OCI-LY7 (cell line): ENCODE measurements around the gene SSBP2.

Source experiments
- EZH2phosphoT487 ChIP-seq: fragments of 200-600 bp; sonication (generic); IDR thresholded peaks from 2 replicates; pipeline ENCODE4 v1.6.1; 2018; ENCODE audit warnings: low read depth, borderline replicate concordance, mild to moderate bottlenecking, mixed run types, antibody characterized with exemption, low read length, moderate library complexity, mixed read lengths
- TF ChIP-seq, protein P1 (sequence below): fragments of 200-600 bp; sonication (generic); conservative IDR thresholded peaks from 2 replicates; pipeline ENCODE4 v1.5.1; 2014; ENCODE audit warnings: mild to moderate bottlenecking, antibody characterized with exemption, low read length, moderate library complexity, mixed read lengths

DNA sequence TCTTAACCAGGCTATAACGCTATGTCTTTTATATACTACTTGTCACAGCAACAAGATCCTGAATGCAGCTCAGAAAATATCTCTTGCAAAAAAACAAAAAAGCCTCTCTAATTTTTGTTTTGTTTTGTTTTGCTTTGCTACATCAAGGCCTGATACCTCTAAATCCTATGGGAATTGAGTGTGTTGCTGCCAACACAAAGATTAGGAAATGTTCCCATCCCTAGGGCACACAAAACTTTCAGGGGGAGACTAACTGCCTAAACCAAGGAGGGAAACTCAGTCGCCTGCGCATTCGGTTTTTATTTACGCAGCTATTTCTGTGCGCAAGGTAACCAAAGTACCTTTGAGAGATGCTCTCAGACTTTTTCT is 1.7 kb downstream of the SSBP2 start:
- TF ChIP-seq, protein P1, sequence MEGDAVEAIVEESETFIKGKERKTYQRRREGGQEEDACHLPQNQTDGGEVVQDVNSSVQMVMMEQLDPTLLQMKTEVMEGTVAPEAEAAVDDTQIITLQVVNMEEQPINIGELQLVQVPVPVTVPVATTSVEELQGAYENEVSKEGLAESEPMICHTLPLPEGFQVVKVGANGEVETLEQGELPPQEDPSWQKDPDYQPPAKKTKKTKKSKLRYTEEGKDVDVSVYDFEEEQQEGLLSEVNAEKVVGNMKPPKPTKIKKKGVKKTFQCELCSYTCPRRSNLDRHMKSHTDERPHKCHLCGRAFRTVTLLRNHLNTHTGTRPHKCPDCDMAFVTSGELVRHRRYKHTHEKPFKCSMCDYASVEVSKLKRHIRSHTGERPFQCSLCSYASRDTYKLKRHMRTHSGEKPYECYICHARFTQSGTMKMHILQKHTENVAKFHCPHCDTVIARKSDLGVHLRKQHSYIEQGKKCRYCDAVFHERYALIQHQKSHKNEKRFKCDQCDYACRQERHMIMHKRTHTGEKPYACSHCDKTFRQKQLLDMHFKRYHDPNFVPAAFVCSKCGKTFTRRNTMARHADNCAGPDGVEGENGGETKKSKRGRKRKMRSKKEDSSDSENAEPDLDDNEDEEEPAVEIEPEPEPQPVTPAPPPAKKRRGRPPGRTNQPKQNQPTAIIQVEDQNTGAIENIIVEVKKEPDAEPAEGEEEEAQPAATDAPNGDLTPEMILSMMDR: no peak
- no peak for TF ChIP-seq EZH2phosphoT487
